ENCODE data around the gene FRMPD1.

Gene FRMPD1

GRCh38 chr9:37660691-37661090 is 9.9 kb downstream of the FRMPD1 start:
- Histone ChIP-seq H3K4me3 (ENCODE audit: low read depth, low read length) (no peak overlapping the region), H3K27ac (no peak overlapping the region), H3K27me3 (replicated peaks) (peaks cover 18% of the 10 kb centered on the region), H3K36me3 (replicated peaks) (no peaks in the 10 kb centered on the region)
- in situ Hi-C loops (cut with HindIII; ENCODE audit: low pct_ligation_motif_present, low sequenced_read_pairs): no loop called here
- DNase-seq: no peak
- TF ChIP-seq CTCF (IDR thresholded peaks at IDR 0.05; ENCODE audit: low read depth, low read length, missing control alignments): no peak

GRCh38 chr9:37663926-37664325 is 13.2 kb downstream of the FRMPD1 start:
- TF ChIP-seq CTCF (IDR thresholded peaks at IDR 0.05; ENCODE audit: low read depth, low read length, missing control alignments): no peak
- in situ Hi-C loops (cut with HindIII; ENCODE audit: low pct_ligation_motif_present, low sequenced_read_pairs): no loop called here
- Histone ChIP-seq H3K36me3 (replicated peaks) (no peaks in the 10 kb centered on the region), H3K27ac (no peak overlapping the region), H3K4me3 (ENCODE audit: low read depth, low read length) (no peak overlapping the region), H3K27me3 (replicated peaks) (peaks cover 7% of the 10 kb centered on the region)
- DNase-seq: no peak

- in situ Hi-C loops (cut with HindIII; ENCODE audit: low pct_ligation_motif_present, low sequenced_read_pairs): no loop called here
- Histone ChIP-seq H3K27ac (no peak overlapping the region), H3K36me3 (replicated peaks) (no peaks in the 10 kb centered on the region), H3K4me3 (ENCODE audit: low read depth, low read length) (no peak overlapping the region), H3K27me3 (replicated peaks) (peaks cover 18% of the 10 kb centered on the region)
- no peak for TF ChIP-seq CTCF (IDR thresholded peaks at IDR 0.05; ENCODE audit: low read depth, low read length, missing control alignments)
- no peak for DNase-seq
These were observed 17.0 kb downstream of the FRMPD1 start for GRCh38 chr9:37667706-37668105.

- peak; percentile 49 for TF ChIP-seq CTCF (IDR thresholded peaks at IDR 0.05; ENCODE audit: low read depth, low read length, missing control alignments)
- no peak for DNase-seq
- Histone ChIP-seq H3K4me3 (ENCODE audit: low read depth, low read length) (no peak overlapping the region), H3K27me3 (replicated peaks) (peaks cover 18% of the 10 kb centered on the region), H3K36me3 (replicated peaks) (no peaks in the 10 kb centered on the region), H3K27ac (no peak overlapping the region)
- in situ Hi-C loops (cut with HindIII; ENCODE audit: low pct_ligation_motif_present, low sequenced_read_pairs): no loop called here
These were observed 17.4 kb downstream of the FRMPD1 start for GRCh38 chr9:37668116-37668601.

GRCh38 chr9:37669232-37669631 is 18.5 kb downstream of the FRMPD1 start:
- peaks cover 18% of the 10 kb centered on the region for H3K27me3 ChIP-seq (replicated peaks)
- no peak overlapping the region for H3K4me3 ChIP-seq (ENCODE audit: low read depth, low read length)
- no peaks in the 10 kb centered on the region for H3K36me3 ChIP-seq (replicated peaks)
- TF ChIP-seq CTCF (IDR thresholded peaks at IDR 0.05; ENCODE audit: low read depth, low read length, missing control alignments): no peak
- in situ Hi-C loops (cut with HindIII; ENCODE audit: low pct_ligation_motif_present, low sequenced_read_pairs): no loop called here
- no peak overlapping the region for H3K27ac ChIP-seq
- no peak for DNase-seq

- Histone ChIP-seq H3K27ac (no peak overlapping the region), H3K36me3 (replicated peaks) (no peaks in the 10 kb centered on the region), H3K4me3 (ENCODE audit: low read depth, low read length) (no peak overlapping the region), H3K27me3 (replicated peaks) (peaks cover 23% of the 10 kb centered on the region)
- no peak for TF ChIP-seq CTCF (IDR thresholded peaks at IDR 0.05; ENCODE audit: low read depth, low read length, missing control alignments)
- DNase-seq: no peak
- in situ Hi-C loops (cut with HindIII; ENCODE audit: low pct_ligation_motif_present, low sequenced_read_pairs): no loop called here
These were observed 24.9 kb downstream of the FRMPD1 start for GRCh38 chr9:37675661-37676060.
